ENCODE results near the gene SET.
A peak's percentile ranks its signal among the peaks of the same experiment; 100 is the strongest.

SET gene

DNA sequence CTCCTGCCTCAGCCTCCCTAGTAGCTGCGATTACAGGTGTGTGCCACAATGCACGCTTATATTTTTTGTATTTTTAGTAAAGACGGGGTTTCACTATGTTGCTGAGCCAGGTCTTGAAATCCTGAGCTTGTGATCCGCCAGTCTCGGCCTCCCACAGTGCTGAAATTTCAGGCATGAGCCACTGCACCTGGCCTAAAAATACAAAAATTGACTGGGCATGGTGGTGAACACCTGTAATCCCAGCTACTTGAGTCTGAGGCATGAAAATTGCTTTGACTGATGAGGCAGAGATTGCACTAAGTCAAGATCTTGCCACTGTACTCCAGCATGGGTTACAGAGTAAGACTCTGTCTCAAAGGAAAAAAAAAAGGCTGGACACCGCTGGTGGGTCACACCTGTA, 19.2 kb upstream of the SET start:
- no peak for TF ChIP-seq CTCF (IDR thresholded peaks at IDR 0.05; ENCODE audit: low read depth, low read length)
- Histone ChIP-seq H3K4me1 (no peaks in the 10 kb centered on the region), H3K36me3 (no peaks in the 10 kb centered on the region), H3K9me3 (no peaks in the 10 kb centered on the region), H3K4me3 (ENCODE audit: low read depth, low read length) (no peak overlapping the region), H3K27me3 (no peaks in the 10 kb centered on the region)
- DNase-seq: no peak

DNA sequence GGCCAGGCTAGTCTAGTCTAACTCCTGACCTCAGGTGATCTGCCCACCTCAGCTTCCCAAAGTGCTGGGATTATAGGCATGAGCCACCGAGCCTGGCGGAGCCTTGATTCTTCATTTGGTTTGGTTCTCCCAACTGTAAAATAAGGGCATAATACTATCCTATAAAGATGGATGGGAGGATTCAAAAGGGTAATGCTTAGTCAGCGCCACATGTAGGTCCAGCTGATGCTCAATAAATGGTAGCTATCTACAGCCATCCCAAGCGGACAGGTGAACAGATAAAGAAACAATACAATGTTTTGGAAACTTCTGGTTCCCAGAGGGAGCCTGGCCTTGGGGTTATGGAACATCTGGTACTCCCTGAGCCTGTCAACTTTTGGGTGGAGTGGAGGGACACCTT, 13.6 kb upstream of the SET start:
- TF ChIP-seq CTCF (IDR thresholded peaks at IDR 0.05; ENCODE audit: low read depth, low read length): no peak
- H3K4me3 ChIP-seq (ENCODE audit: low read depth, low read length): no peak overlapping the region
- no peak for DNase-seq
- no peaks in the 10 kb centered on the region for H3K9me3 ChIP-seq
- H3K27me3 ChIP-seq: no peaks in the 10 kb centered on the region
- H3K36me3 ChIP-seq: no peaks in the 10 kb centered on the region
- H3K4me1 ChIP-seq: no peaks in the 10 kb centered on the region

GRCh38 chr9:128677794-128678193, 11.2 kb upstream of the SET start:
- Histone ChIP-seq H3K9me3 (no peaks in the 10 kb centered on the region), H3K4me3 (ENCODE audit: low read depth, low read length) (no peak overlapping the region), H3K27me3 (no peaks in the 10 kb centered on the region), H3K4me1 (no peaks in the 10 kb centered on the region), H3K36me3 (no peaks in the 10 kb centered on the region)
- DNase-seq: no peak
- no peak for TF ChIP-seq CTCF (IDR thresholded peaks at IDR 0.05; ENCODE audit: low read depth, low read length)

- no peak for TF ChIP-seq CTCF (IDR thresholded peaks at IDR 0.05; ENCODE audit: low read depth, low read length)
- peak; percentile 39 for DNase-seq
- Histone ChIP-seq H3K27me3 (no peaks in the 10 kb centered on the region), H3K4me3 (ENCODE audit: low read depth, low read length) (peak overlapping the region; percentile 66), H3K36me3 (no peaks in the 10 kb centered on the region), H3K4me1 (peaks cover 4% of the 10 kb centered on the region), H3K9me3 (no peaks in the 10 kb centered on the region)
Measured at GRCh38 chr9:128683340-128684064, 5.5 kb upstream of the SET start.

- no peak for DNase-seq
- Histone ChIP-seq H3K9me3 (no peaks in the 10 kb centered on the region), H3K4me1 (peaks cover 4% of the 10 kb centered on the region), H3K36me3 (no peaks in the 10 kb centered on the region), H3K27me3 (no peaks in the 10 kb centered on the region), H3K4me3 (ENCODE audit: low read depth, low read length) (peak overlapping the region; percentile 66)
- TF ChIP-seq CTCF (IDR thresholded peaks at IDR 0.05; ENCODE audit: low read depth, low read length): no peak
Measured at GRCh38 chr9:128684065-128684324, 5.0 kb upstream of the SET start.

GRCh38 chr9:128684325-128685199, 4.5 kb upstream of the SET start:
- TF ChIP-seq CTCF (IDR thresholded peaks at IDR 0.05; ENCODE audit: low read depth, low read length): no peak
- H3K36me3 ChIP-seq: no peaks in the 10 kb centered on the region; the same call in 1 of the 2 replicates
- DNase-seq: peak; percentile 57
- peaks cover 4% of the 10 kb centered on the region for H3K4me1 ChIP-seq
- no peaks in the 10 kb centered on the region for H3K9me3 ChIP-seq
- peak overlapping the region; percentile 66 for H3K4me3 ChIP-seq (ENCODE audit: low read depth, low read length)
- H3K27me3 ChIP-seq: no peaks in the 10 kb centered on the region
